Measurements from ENCODE around the gene SVIL.
"Not testable (repeated sequence)": the region's sequence is repeated elsewhere in the genome, so short reads cannot be mapped to it uniquely, and the experiment has no call there.

The SVIL gene

GRCh38 chr10:29492774-29493173 lies 142.0 kb downstream of the SVIL start:
- Histone ChIP-seq H2AFZ (ENCODE audit: insufficient read depth, low read length, poor library complexity) (no peak overlapping the region), H3K9ac (ENCODE audit: low read length) (no peak overlapping the region), H2BK5ac (ENCODE audit: low read depth, low read length, poor library complexity) (no peak overlapping the region), H3K4me1 (ENCODE audit: control insufficient read depth in 1 of 2, insufficient read depth in 2 of 2, low read length in 2 of 2) (peaks cover 3 to 4% of the 10 kb centered on the region in 2 experiments), H4K8ac (ENCODE audit: low read depth, low read length) (no peak overlapping the region), H3K36me3 (ENCODE audit: control insufficient read depth in 1 of 2, insufficient read depth in 2 of 2, low read length in 2 of 2) (peaks cover 38 to 42% of the 10 kb centered on the region in 2 experiments), H3K9me3 (ENCODE audit: insufficient read depth, low read depth, low read length) (no peaks in the 10 kb centered on the region), H3K79me1 (ENCODE audit: low read length) (peaks cover 3% of the 10 kb centered on the region), H3K27ac (ENCODE audit: low read depth, low read length) (no peak overlapping the region), H3K4me2 (ENCODE audit: low read length) (no peak overlapping the region), H2BK12ac (ENCODE audit: low read length) (no peak overlapping the region), H4K12ac (ENCODE audit: low read depth, low read length) (no peak overlapping the region), H3K27me3 (ENCODE audit: insufficient read depth, low read length) (no peaks in the 10 kb centered on the region), H3K14ac (ENCODE audit: low read length) (no peak overlapping the region), H4K91ac (ENCODE audit: low read depth, low read length) (no peak overlapping the region), H3K18ac (ENCODE audit: low read length) (no peak overlapping the region), H2BK120ac (ENCODE audit: insufficient read depth, low read length, poor library complexity) (no peak overlapping the region), H3K23ac (ENCODE audit: low read length) (no peak overlapping the region), H3K79me2 (ENCODE audit: control insufficient read depth, insufficient read depth, low read length, poor library complexity) (no peaks in the 10 kb centered on the region), H2AK5ac (ENCODE audit: low read length) (no peak overlapping the region), H3K4me3 (ENCODE audit: low read depth, low read length) (no peak overlapping the region), H3K4ac (ENCODE audit: low read depth, low read length) (no peak overlapping the region)
- no peak for DNase-seq
- no CpG with 5 or more reads among the region's 11 CpGs for WGBS (ENCODE audit: extremely low coverage, insufficient coverage, insufficient read length)

- Histone ChIP-seq H3K18ac (ENCODE audit: low read length) (no peak overlapping the region), H2BK120ac (ENCODE audit: insufficient read depth, low read length, poor library complexity) (no peak overlapping the region), H3K79me2 (ENCODE audit: control insufficient read depth, insufficient read depth, low read length, poor library complexity) (no peaks in the 10 kb centered on the region), H4K12ac (ENCODE audit: low read depth, low read length) (no peak overlapping the region), H4K8ac (ENCODE audit: low read depth, low read length) (no peak overlapping the region), H3K4me3 (ENCODE audit: low read depth, low read length) (no peak overlapping the region), H3K4me2 (ENCODE audit: low read length) (no peak overlapping the region), H3K23ac (ENCODE audit: low read length) (no peak overlapping the region), H3K36me3 (ENCODE audit: control insufficient read depth in 1 of 2, insufficient read depth in 2 of 2, low read length in 2 of 2) (peaks cover 40 to 42% of the 10 kb centered on the region in 2 experiments), H3K14ac (ENCODE audit: low read length) (no peak overlapping the region), H2BK5ac (ENCODE audit: low read depth, low read length, poor library complexity) (no peak overlapping the region), H2BK12ac (ENCODE audit: low read length) (no peak overlapping the region), H2AFZ (ENCODE audit: insufficient read depth, low read length, poor library complexity) (no peak overlapping the region), H3K27me3 (ENCODE audit: insufficient read depth, low read length) (no peaks in the 10 kb centered on the region), H4K91ac (ENCODE audit: low read depth, low read length) (no peak overlapping the region), H3K4me1 (ENCODE audit: control insufficient read depth in 1 of 2, insufficient read depth in 2 of 2, low read length in 2 of 2) (peaks cover 3 to 4% of the 10 kb centered on the region in 2 experiments), H3K4ac (ENCODE audit: low read depth, low read length) (no peak overlapping the region), H3K9me3 (ENCODE audit: insufficient read depth, low read depth, low read length) (no peaks in the 10 kb centered on the region), H3K27ac (ENCODE audit: low read depth, low read length) (no peak overlapping the region), H2AK5ac (ENCODE audit: low read length) (no peak overlapping the region), H3K9ac (ENCODE audit: low read length) (no peak overlapping the region), H3K79me1 (ENCODE audit: low read length) (peaks cover 3% of the 10 kb centered on the region)
- WGBS (ENCODE audit: extremely low coverage, insufficient coverage, insufficient read length) = no CpG with 5 or more reads among the region's 5 CpGs
- no peak for DNase-seq
Measured at GRCh38 chr10:29491918-29492317, 142.9 kb downstream of the SVIL start.

GRCh38 chr10:29490781-29491280 lies 143.9 kb downstream of the SVIL start:
- H3K4me2 ChIP-seq (ENCODE audit: low read length); H3K18ac ChIP-seq (ENCODE audit: low read length); H2AK5ac ChIP-seq (ENCODE audit: low read length); H3K9ac ChIP-seq (ENCODE audit: low read length); H4K8ac ChIP-seq (ENCODE audit: low read depth, low read length); H3K79me2 ChIP-seq (ENCODE audit: control insufficient read depth, insufficient read depth, low read length, poor library complexity); H3K4ac ChIP-seq (ENCODE audit: low read depth, low read length); H3K9me3 ChIP-seq (ENCODE audit: insufficient read depth, low read depth, low read length); H4K12ac ChIP-seq (ENCODE audit: low read depth, low read length); H3K79me1 ChIP-seq (ENCODE audit: low read length); H2BK12ac ChIP-seq (ENCODE audit: low read length); H3K27ac ChIP-seq (ENCODE audit: low read depth, low read length); H2AFZ ChIP-seq (ENCODE audit: insufficient read depth, low read length, poor library complexity); H3K27me3 ChIP-seq (ENCODE audit: insufficient read depth, low read length); DNase-seq; H3K4me3 ChIP-seq (ENCODE audit: low read depth, low read length); H3K4me1 ChIP-seq (ENCODE audit: control insufficient read depth in 1 of 2, insufficient read depth in 2 of 2, low read length in 2 of 2); H2BK5ac ChIP-seq (ENCODE audit: low read depth, low read length, poor library complexity); H3K14ac ChIP-seq (ENCODE audit: low read length); H3K23ac ChIP-seq (ENCODE audit: low read length); H2BK120ac ChIP-seq (ENCODE audit: insufficient read depth, low read length, poor library complexity); H4K91ac ChIP-seq (ENCODE audit: low read depth, low read length): not testable (repeated sequence)
- peaks cover 44 to 46% of the 10 kb centered on the region in 2 experiments for H3K36me3 ChIP-seq (ENCODE audit: control insufficient read depth in 1 of 2, insufficient read depth in 2 of 2, low read length in 2 of 2)
- WGBS (ENCODE audit: extremely low coverage, insufficient coverage, insufficient read length) = no CpG with 5 or more reads among the region's 16 CpGs

- H3K9me3 ChIP-seq (ENCODE audit: insufficient read depth, low read depth, low read length) = not testable (repeated sequence)
Measured at GRCh38 chr10:29488471-29488870, 146.3 kb downstream of the SVIL start.

More at GRCh38 chr10:29488471-29488870, 146.3 kb downstream of the SVIL start:
- not testable (repeated sequence) for H4K91ac ChIP-seq (ENCODE audit: low read depth, low read length); H3K79me1 ChIP-seq (ENCODE audit: low read length); H2BK5ac ChIP-seq (ENCODE audit: low read depth, low read length, poor library complexity); H3K9ac ChIP-seq (ENCODE audit: low read length); H2AK5ac ChIP-seq (ENCODE audit: low read length); H3K4me2 ChIP-seq (ENCODE audit: low read length); H4K8ac ChIP-seq (ENCODE audit: low read depth, low read length); H3K4me1 ChIP-seq (ENCODE audit: control insufficient read depth in 1 of 2, insufficient read depth in 2 of 2, low read length in 2 of 2); H3K14ac ChIP-seq (ENCODE audit: low read length); H4K12ac ChIP-seq (ENCODE audit: low read depth, low read length); H3K18ac ChIP-seq (ENCODE audit: low read length); DNase-seq; H3K27me3 ChIP-seq (ENCODE audit: insufficient read depth, low read length); H2BK120ac ChIP-seq (ENCODE audit: insufficient read depth, low read length, poor library complexity); H3K4ac ChIP-seq (ENCODE audit: low read depth, low read length); H3K4me3 ChIP-seq (ENCODE audit: low read depth, low read length); H2AFZ ChIP-seq (ENCODE audit: insufficient read depth, low read length, poor library complexity); H3K23ac ChIP-seq (ENCODE audit: low read length); H3K79me2 ChIP-seq (ENCODE audit: control insufficient read depth, insufficient read depth, low read length, poor library complexity); H2BK12ac ChIP-seq (ENCODE audit: low read length)
- no CpG with 5 or more reads among the region's 14 CpGs for WGBS (ENCODE audit: extremely low coverage, insufficient coverage, insufficient read length)
- Histone ChIP-seq H3K27ac (ENCODE audit: low read depth, low read length) (peak overlapping the region; percentile 29), H3K36me3 (ENCODE audit: control insufficient read depth in 1 of 2, insufficient read depth in 2 of 2, low read length in 2 of 2) (peaks cover 35 to 37% of the 10 kb centered on the region in 2 experiments)

All from trophoblast cell (in vitro differentiated cells and primary cell).